ENCODE data around the gene LIPF.

The LIPF gene

DNA sequence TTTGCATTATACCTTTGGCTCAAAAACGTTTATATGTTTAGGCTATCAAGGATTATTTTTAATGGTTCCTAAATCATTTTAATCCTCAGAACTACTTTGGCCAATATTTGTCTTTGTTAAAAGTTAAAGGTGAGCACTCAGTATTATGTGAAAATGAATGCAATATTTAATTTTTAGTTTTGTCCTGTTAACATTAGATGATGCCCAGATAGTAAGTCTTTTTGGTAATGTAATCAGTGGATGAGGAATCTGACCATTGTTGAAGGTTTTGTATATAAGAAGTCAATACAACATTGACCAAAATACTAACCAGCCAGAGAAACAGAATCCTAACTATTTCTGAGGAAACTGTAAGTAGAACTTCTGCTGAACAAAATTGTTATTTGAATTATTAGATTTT is at the start of gene LIPF:
LIPF (plus strand) TSS at position 301 of the 400 bp plus-strand sequence. CDS start 2,856 bp downstream, outside the sequence.
- Histone ChIP-seq H3K9me3 (ENCODE audit: control insufficient read depth in 1 of 2, low read length in 2 of 2) (no peaks in the 10 kb centered on the region), H3K27me3 (ENCODE audit: control insufficient read depth in 1 of 2, insufficient read depth in 2 of 2, low read length in 2 of 2) (no peaks in the 10 kb centered on the region), H3K9ac (ENCODE audit: low read depth in 1 of 2, low read length in 2 of 2) (no peak within 1 kb of the TSS), H3K4me3 (ENCODE audit: low read depth in 1 of 2, low read length in 2 of 2) (no peak within 1 kb of the TSS), H3K27ac (ENCODE audit: low read depth, low read length) (no peak within 1 kb of the TSS), H3K36me3 (ENCODE audit: control insufficient read depth in 1 of 2, insufficient read depth in 2 of 2, low read length in 2 of 2) (no peaks in the 10 kb centered on the region), H3K4me1 (ENCODE audit: control insufficient read depth in 1 of 2, insufficient read depth in 2 of 2, low read length in 2 of 2) (no peaks in the 10 kb centered on the region)

GRCh38 chr10:88616250-88616977 is 47.8 kb upstream of the LIPF start:
- H3K27ac ChIP-seq (ENCODE audit: low read depth, low read length), result no peak overlapping the region
- H3K4me1 ChIP-seq (ENCODE audit: control insufficient read depth in 1 of 2, insufficient read depth in 2 of 2, low read length in 2 of 2), result no peaks in the 10 kb centered on the region
- H3K4me3 ChIP-seq (ENCODE audit: low read depth in 1 of 2, low read length in 2 of 2), result no peak overlapping the region
- H3K27me3 ChIP-seq (ENCODE audit: control insufficient read depth in 1 of 2, insufficient read depth in 2 of 2, low read length in 2 of 2), result no peaks in the 10 kb centered on the region
- H3K9ac ChIP-seq (ENCODE audit: low read depth in 1 of 2, low read length in 2 of 2), result no peak overlapping the region
- H3K9me3 ChIP-seq (ENCODE audit: control insufficient read depth in 1 of 2, low read length in 2 of 2), result peaks cover 0 to 7% of the 10 kb centered on the region in 2 donors
- no peaks in the 10 kb centered on the region for H3K36me3 ChIP-seq (ENCODE audit: control insufficient read depth in 1 of 2, insufficient read depth in 2 of 2, low read length in 2 of 2)

- H3K9me3 ChIP-seq (ENCODE audit: control insufficient read depth in 1 of 2, low read length in 2 of 2), result peaks cover 0 to 7% of the 10 kb centered on the region in 2 donors
- no peak overlapping the region for H3K9ac ChIP-seq (ENCODE audit: low read depth in 1 of 2, low read length in 2 of 2)
- no peak overlapping the region for H3K27ac ChIP-seq (ENCODE audit: low read depth, low read length)
- H3K36me3 ChIP-seq (ENCODE audit: control insufficient read depth in 1 of 2, insufficient read depth in 2 of 2, low read length in 2 of 2), result no peaks in the 10 kb centered on the region
- no peaks in the 10 kb centered on the region for H3K4me1 ChIP-seq (ENCODE audit: control insufficient read depth in 1 of 2, insufficient read depth in 2 of 2, low read length in 2 of 2)
- H3K4me3 ChIP-seq (ENCODE audit: low read depth in 1 of 2, low read length in 2 of 2), result no peak overlapping the region
- no peaks in the 10 kb centered on the region for H3K27me3 ChIP-seq (ENCODE audit: control insufficient read depth in 1 of 2, insufficient read depth in 2 of 2, low read length in 2 of 2)
Measured at GRCh38 chr10:88617772-88618300, 46.4 kb upstream of the LIPF start.

GRCh38 chr10:88618496-88618895 is 45.7 kb upstream of the LIPF start:
- no peak overlapping the region for H3K9ac ChIP-seq (ENCODE audit: low read depth in 1 of 2, low read length in 2 of 2)
- H3K36me3 ChIP-seq (ENCODE audit: control insufficient read depth in 1 of 2, insufficient read depth in 2 of 2, low read length in 2 of 2), result no peaks in the 10 kb centered on the region
- no peaks in the 10 kb centered on the region for H3K27me3 ChIP-seq (ENCODE audit: control insufficient read depth in 1 of 2, insufficient read depth in 2 of 2, low read length in 2 of 2)
- H3K4me1 ChIP-seq (ENCODE audit: control insufficient read depth in 1 of 2, insufficient read depth in 2 of 2, low read length in 2 of 2), result no peaks in the 10 kb centered on the region
- no peak overlapping the region for H3K4me3 ChIP-seq (ENCODE audit: low read depth in 1 of 2, low read length in 2 of 2)
- peaks cover 0 to 7% of the 10 kb centered on the region in 2 donors for H3K9me3 ChIP-seq (ENCODE audit: control insufficient read depth in 1 of 2, low read length in 2 of 2)
- no peak overlapping the region for H3K27ac ChIP-seq (ENCODE audit: low read depth, low read length)

DNA sequence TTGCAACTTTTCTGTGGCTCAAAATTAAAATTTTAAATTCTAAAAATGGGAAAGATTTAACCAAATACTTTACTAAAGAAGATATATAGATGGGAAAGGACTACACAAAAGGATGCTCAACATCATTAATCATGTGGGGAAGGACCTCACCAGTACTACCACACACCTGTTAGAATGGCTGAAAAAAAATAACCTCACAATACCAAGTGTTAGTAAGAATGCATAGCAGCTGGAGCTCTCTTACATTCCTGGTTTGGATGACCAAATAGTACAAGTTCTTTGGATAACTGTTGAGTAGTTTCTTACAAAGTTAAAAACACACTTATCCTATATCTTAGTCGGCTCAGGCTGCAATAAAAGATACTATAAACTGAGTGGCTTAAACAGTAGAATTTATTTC is 43.8 kb upstream of the LIPF start:
- Histone ChIP-seq H3K9ac (ENCODE audit: low read depth in 1 of 2, low read length in 2 of 2) (no peak overlapping the region), H3K27ac (ENCODE audit: low read depth, low read length) (no peak overlapping the region), H3K27me3 (ENCODE audit: control insufficient read depth in 1 of 2, insufficient read depth in 2 of 2, low read length in 2 of 2) (no peaks in the 10 kb centered on the region), H3K9me3 (ENCODE audit: control insufficient read depth in 1 of 2, low read length in 2 of 2) (peaks cover 0 to 7% of the 10 kb centered on the region in 2 donors), H3K4me3 (ENCODE audit: low read depth in 1 of 2, low read length in 2 of 2) (no peak overlapping the region), H3K36me3 (ENCODE audit: control insufficient read depth in 1 of 2, insufficient read depth in 2 of 2, low read length in 2 of 2) (no peaks in the 10 kb centered on the region), H3K4me1 (ENCODE audit: control insufficient read depth in 1 of 2, insufficient read depth in 2 of 2, low read length in 2 of 2) (no peaks in the 10 kb centered on the region)

DNA sequence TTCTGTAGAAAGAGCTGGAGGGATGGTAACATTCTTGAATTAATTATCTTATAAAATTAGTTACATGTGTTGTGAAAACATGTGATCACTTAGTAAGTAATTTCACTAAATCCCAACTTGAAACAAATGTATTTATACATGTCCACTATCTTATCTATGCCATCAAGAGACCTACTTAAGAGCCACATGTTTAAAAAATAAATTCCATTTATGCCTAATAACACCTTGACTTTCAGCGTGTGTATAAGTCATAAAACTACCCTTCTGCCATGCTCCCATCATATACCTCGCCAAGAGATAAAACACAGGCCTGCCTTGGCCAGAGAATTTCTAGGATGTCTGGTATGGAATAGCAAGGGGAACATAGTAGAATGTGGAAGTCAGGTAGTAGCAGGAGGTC is 40.4 kb upstream of the LIPF start:
- no peak overlapping the region for H3K27ac ChIP-seq (ENCODE audit: low read depth, low read length)
- H3K9ac ChIP-seq (ENCODE audit: low read depth in 1 of 2, low read length in 2 of 2), result no peak overlapping the region
- peaks cover 0 to 7% of the 10 kb centered on the region in 2 donors for H3K9me3 ChIP-seq (ENCODE audit: control insufficient read depth in 1 of 2, low read length in 2 of 2)
- no peaks in the 10 kb centered on the region for H3K4me1 ChIP-seq (ENCODE audit: control insufficient read depth in 1 of 2, insufficient read depth in 2 of 2, low read length in 2 of 2)
- H3K4me3 ChIP-seq (ENCODE audit: low read depth in 1 of 2, low read length in 2 of 2), result no peak overlapping the region
- H3K36me3 ChIP-seq (ENCODE audit: control insufficient read depth in 1 of 2, insufficient read depth in 2 of 2, low read length in 2 of 2), result no peaks in the 10 kb centered on the region
- no peaks in the 10 kb centered on the region for H3K27me3 ChIP-seq (ENCODE audit: control insufficient read depth in 1 of 2, insufficient read depth in 2 of 2, low read length in 2 of 2)

DNA sequence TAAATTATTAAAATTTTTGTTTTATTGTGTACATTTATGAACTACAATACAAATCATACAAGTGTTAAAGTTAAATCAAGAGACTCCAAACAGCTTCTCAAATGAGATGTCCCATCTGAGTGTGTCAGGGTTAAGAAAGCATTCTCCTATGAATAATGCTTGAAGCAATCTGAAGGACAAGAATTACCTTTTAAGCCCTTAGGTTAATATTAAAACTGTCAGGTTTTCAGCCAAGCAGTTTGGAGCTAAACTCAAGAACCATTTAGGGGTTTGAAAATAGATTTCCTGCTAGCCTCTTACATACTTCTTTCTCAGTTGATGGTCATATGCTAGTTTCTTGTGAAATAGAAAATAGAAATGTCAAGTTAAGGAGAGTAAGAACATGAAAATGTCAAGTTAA is 39.4 kb upstream of the LIPF start:
- Histone ChIP-seq H3K9me3 (ENCODE audit: control insufficient read depth in 1 of 2, low read length in 2 of 2) (peaks cover 0 to 7% of the 10 kb centered on the region in 2 donors), H3K9ac (ENCODE audit: low read depth in 1 of 2, low read length in 2 of 2) (no peak overlapping the region), H3K36me3 (ENCODE audit: control insufficient read depth in 1 of 2, insufficient read depth in 2 of 2, low read length in 2 of 2) (no peaks in the 10 kb centered on the region), H3K27ac (ENCODE audit: low read depth, low read length) (no peak overlapping the region), H3K4me1 (ENCODE audit: control insufficient read depth in 1 of 2, insufficient read depth in 2 of 2, low read length in 2 of 2) (no peaks in the 10 kb centered on the region), H3K27me3 (ENCODE audit: control insufficient read depth in 1 of 2, insufficient read depth in 2 of 2, low read length in 2 of 2) (no peaks in the 10 kb centered on the region), H3K4me3 (ENCODE audit: low read depth in 1 of 2, low read length in 2 of 2) (no peak overlapping the region)

DNA sequence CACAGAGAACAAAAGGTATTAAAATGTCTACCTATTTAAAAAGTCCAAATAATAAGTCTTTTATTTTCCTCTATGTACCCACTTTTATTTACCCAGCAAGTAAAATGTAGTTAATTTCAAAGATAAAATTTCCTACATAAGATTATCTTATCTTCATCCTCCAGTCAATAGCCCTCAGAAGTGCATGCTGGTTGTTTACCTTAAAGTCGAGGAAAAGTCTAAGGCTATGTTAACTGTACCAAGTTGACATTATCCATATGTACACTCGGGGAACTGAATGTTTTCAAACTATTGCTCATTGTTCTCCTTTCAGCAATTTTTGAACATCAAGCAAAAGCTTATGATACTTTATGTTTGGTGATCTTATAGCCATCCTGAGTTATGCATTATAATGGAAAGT is 24.1 kb upstream of the LIPF start:
- Histone ChIP-seq H3K4me1 (ENCODE audit: control insufficient read depth in 1 of 2, insufficient read depth in 2 of 2, low read length in 2 of 2) (no peaks in the 10 kb centered on the region), H3K4me3 (ENCODE audit: low read depth in 1 of 2, low read length in 2 of 2) (no peak overlapping the region), H3K9ac (ENCODE audit: low read depth in 1 of 2, low read length in 2 of 2) (no peak overlapping the region), H3K27ac (ENCODE audit: low read depth, low read length) (no peak overlapping the region), H3K36me3 (ENCODE audit: control insufficient read depth in 1 of 2, insufficient read depth in 2 of 2, low read length in 2 of 2) (no peaks in the 10 kb centered on the region), H3K27me3 (ENCODE audit: control insufficient read depth in 1 of 2, insufficient read depth in 2 of 2, low read length in 2 of 2) (peaks cover 0 to 2% of the 10 kb centered on the region in 2 donors), H3K9me3 (ENCODE audit: control insufficient read depth in 1 of 2, low read length in 2 of 2) (peaks cover 3 to 7% of the 10 kb centered on the region in 2 donors)

DNA sequence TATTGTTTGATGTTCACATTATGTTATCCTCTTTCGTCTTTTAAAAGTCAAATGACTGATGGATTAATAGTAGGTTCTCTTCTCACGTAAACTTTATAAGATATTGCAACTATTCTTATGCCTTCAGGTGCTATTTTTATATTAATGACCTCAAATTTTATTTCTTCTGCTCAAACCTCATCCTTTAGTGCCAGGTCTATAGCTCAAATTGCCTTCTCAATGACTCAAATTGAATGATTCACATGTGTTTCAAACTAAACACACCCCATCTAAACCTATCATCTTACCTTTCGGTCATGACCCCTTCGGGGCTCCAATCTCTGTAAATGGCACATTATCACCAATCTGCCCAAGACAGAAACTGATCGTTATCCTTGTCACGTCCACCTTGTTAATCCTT is 22.0 kb upstream of the LIPF start:
- no peak overlapping the region for H3K4me3 ChIP-seq (ENCODE audit: low read depth in 1 of 2, low read length in 2 of 2)
- H3K27me3 ChIP-seq (ENCODE audit: control insufficient read depth in 1 of 2, insufficient read depth in 2 of 2, low read length in 2 of 2), result peaks cover 0 to 2% of the 10 kb centered on the region in 2 donors
- H3K9ac ChIP-seq (ENCODE audit: low read depth in 1 of 2, low read length in 2 of 2), result no peak overlapping the region
- no peaks in the 10 kb centered on the region for H3K4me1 ChIP-seq (ENCODE audit: control insufficient read depth in 1 of 2, insufficient read depth in 2 of 2, low read length in 2 of 2)
- no peaks in the 10 kb centered on the region for H3K36me3 ChIP-seq (ENCODE audit: control insufficient read depth in 1 of 2, insufficient read depth in 2 of 2, low read length in 2 of 2)
- peaks cover 3 to 7% of the 10 kb centered on the region in 2 donors for H3K9me3 ChIP-seq (ENCODE audit: control insufficient read depth in 1 of 2, low read length in 2 of 2)
- no peak overlapping the region for H3K27ac ChIP-seq (ENCODE audit: low read depth, low read length)

- Histone ChIP-seq H3K27me3 (ENCODE audit: control insufficient read depth in 1 of 2, insufficient read depth in 2 of 2, low read length in 2 of 2) (peaks cover 0 to 2% of the 10 kb centered on the region in 2 donors), H3K9ac (ENCODE audit: low read depth in 1 of 2, low read length in 2 of 2) (no peak overlapping the region), H3K27ac (ENCODE audit: low read depth, low read length) (no peak overlapping the region), H3K4me1 (ENCODE audit: control insufficient read depth in 1 of 2, insufficient read depth in 2 of 2, low read length in 2 of 2) (no peaks in the 10 kb centered on the region), H3K9me3 (ENCODE audit: control insufficient read depth in 1 of 2, low read length in 2 of 2) (peaks cover under 1 to 6% of the 10 kb centered on the region in 2 donors), H3K36me3 (ENCODE audit: control insufficient read depth in 1 of 2, insufficient read depth in 2 of 2, low read length in 2 of 2) (no peaks in the 10 kb centered on the region), H3K4me3 (ENCODE audit: low read depth in 1 of 2, low read length in 2 of 2) (no peak overlapping the region)
Measured at GRCh38 chr10:88642963-88643362, 21.3 kb upstream of the LIPF start.
